K562 (cell line): ENCODE data around the gene PBOV1. TPM values are rescaled to one million over a fixed set of nuclear protein-coding genes. Genes with fewer than 3 reads are reported as not detected.

Experiments
- BHLHE40 ChIP-seq: IDR thresholded peaks from 2 replicates; pipeline ENCODE4 v1.6.1; 2011; ENCODE audit warnings: low read length, improper control_type of control experiment
- C11orf30 ChIP-seq: fragments of 450-650 bp; IDR thresholded peaks from 2 replicates; pipeline ENCODE4 v1.6.1; 2016; ENCODE audit warnings: low read depth, mild to moderate bottlenecking
- MNT ChIP-seq, 2 experiments: fragments of 450-650 bp; conservative IDR thresholded peaks; 2 replicates each; pipeline ENCODE4 v1.6.1; 2017; ENCODE audit warnings: mild to moderate bottlenecking in 2 of 2, moderate library complexity in 2 of 2
- SNIP1 ChIP-seq: fragments of 450-650 bp; IDR thresholded peaks from 2 replicates; pipeline ENCODE4 v1.7.1; 2017; ENCODE audit warnings: low read depth, mild to moderate bottlenecking
- polyA plus RNA-seq, 8 experiments: library from polyadenylated mRNA; depleted of rRNA in 4 of 8; stranded (reverse) in 5 of 8; unstranded in 3 of 8; fragments of >200 nt; fragmentation: Nextera tagmentation in 2 of 8; fragmentation: Illumina TruSeq in 1 of 8; extraction: Ambion mirVana in 2 of 8; extraction: Trizol in 1 of 8; gene quantifications; 2 replicates each; pipeline versions ENCODE4 v1.2.1 to v1.2.3, GENCODE V29; 2011 to 2014; ENCODE audit warnings: inconsistent platforms in 1 of 8, missing spikeins in 1 of 8
- total RNA-seq, 7 experiments: library from RNA; depleted of rRNA in 6 of 7; stranded (reverse); fragments of >200 nt in 6 of 7; fragmentation: Illumina TruSeq in 2 of 7; extraction: Trizol in 2 of 7; gene quantifications; 2 replicates each; pipeline versions ENCODE4 v1.2.1 to v1.2.3, GENCODE V29; 2011 to 2021; ENCODE audit warnings: low replicate concordance in 1 of 7
- TF ChIP-seq, protein P1 (sequence below): sonication (generic); formaldehyde crosslinking; IDR thresholded peaks from 2 replicates; pipeline ENCODE4 v1.8.0; 2023; ENCODE audit warnings: missing genetic modification reagents, mild to moderate bottlenecking, borderline replicate concordance

PBOV1 gene
- total and polyA plus RNA-seq, 9 of the 15 experiments (the other 6 are each of a cell fraction or from before 2014, with no cell fraction given) = not detected

- TF ChIP-seq SNIP1 (no peak), C11orf30 (no peak), MNT (conservative IDR thresholded peaks at IDR 0.05) (no peak), BHLHE40 (no peak)
- TF ChIP-seq, protein P1, sequence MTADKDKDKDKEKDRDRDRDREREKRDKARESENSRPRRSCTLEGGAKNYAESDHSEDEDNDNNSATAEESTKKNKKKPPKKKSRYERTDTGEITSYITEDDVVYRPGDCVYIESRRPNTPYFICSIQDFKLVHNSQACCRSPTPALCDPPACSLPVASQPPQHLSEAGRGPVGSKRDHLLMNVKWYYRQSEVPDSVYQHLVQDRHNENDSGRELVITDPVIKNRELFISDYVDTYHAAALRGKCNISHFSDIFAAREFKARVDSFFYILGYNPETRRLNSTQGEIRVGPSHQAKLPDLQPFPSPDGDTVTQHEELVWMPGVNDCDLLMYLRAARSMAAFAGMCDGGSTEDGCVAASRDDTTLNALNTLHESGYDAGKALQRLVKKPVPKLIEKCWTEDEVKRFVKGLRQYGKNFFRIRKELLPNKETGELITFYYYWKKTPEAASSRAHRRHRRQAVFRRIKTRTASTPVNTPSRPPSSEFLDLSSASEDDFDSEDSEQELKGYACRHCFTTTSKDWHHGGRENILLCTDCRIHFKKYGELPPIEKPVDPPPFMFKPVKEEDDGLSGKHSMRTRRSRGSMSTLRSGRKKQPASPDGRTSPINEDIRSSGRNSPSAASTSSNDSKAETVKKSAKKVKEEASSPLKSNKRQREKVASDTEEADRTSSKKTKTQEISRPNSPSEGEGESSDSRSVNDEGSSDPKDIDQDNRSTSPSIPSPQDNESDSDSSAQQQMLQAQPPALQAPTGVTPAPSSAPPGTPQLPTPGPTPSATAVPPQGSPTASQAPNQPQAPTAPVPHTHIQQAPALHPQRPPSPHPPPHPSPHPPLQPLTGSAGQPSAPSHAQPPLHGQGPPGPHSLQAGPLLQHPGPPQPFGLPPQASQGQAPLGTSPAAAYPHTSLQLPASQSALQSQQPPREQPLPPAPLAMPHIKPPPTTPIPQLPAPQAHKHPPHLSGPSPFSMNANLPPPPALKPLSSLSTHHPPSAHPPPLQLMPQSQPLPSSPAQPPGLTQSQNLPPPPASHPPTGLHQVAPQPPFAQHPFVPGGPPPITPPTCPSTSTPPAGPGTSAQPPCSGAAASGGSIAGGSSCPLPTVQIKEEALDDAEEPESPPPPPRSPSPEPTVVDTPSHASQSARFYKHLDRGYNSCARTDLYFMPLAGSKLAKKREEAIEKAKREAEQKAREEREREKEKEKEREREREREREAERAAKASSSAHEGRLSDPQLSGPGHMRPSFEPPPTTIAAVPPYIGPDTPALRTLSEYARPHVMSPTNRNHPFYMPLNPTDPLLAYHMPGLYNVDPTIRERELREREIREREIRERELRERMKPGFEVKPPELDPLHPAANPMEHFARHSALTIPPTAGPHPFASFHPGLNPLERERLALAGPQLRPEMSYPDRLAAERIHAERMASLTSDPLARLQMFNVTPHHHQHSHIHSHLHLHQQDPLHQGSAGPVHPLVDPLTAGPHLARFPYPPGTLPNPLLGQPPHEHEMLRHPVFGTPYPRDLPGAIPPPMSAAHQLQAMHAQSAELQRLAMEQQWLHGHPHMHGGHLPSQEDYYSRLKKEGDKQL = no peak
Observed at GRCh38 chr6:138261116-138261780, 43.0 kb upstream of the PBOV1 start (continued).
